ENCODE measurements around the gene SSR4.

The SSR4 gene

DNA sequence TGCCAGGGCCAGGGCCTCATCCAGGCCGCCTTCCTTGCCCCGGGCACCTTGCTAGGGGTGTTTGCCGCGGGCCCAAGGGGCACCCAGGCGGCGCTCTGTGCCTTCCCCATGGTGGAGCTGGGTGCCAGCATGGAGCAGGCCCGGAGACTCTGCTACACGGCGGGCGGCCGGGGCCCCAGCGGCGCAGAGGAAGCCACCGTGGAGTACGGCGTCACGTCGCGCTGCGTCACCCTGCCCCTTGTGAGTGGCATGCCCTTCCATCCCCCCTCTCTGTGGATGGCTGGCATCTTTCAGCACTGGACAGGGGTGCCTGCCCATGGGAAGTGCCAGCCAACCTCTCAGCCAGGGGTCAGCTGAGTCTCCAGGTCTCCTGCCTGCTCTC is 26.8 kb upstream of the SSR4 start:
- no peak for TF ChIP-seq SPI1 (IDR thresholded peaks at IDR 0.05; ENCODE audit: borderline replicate concordance, low read depth)
- TF ChIP-seq, protein P1, sequence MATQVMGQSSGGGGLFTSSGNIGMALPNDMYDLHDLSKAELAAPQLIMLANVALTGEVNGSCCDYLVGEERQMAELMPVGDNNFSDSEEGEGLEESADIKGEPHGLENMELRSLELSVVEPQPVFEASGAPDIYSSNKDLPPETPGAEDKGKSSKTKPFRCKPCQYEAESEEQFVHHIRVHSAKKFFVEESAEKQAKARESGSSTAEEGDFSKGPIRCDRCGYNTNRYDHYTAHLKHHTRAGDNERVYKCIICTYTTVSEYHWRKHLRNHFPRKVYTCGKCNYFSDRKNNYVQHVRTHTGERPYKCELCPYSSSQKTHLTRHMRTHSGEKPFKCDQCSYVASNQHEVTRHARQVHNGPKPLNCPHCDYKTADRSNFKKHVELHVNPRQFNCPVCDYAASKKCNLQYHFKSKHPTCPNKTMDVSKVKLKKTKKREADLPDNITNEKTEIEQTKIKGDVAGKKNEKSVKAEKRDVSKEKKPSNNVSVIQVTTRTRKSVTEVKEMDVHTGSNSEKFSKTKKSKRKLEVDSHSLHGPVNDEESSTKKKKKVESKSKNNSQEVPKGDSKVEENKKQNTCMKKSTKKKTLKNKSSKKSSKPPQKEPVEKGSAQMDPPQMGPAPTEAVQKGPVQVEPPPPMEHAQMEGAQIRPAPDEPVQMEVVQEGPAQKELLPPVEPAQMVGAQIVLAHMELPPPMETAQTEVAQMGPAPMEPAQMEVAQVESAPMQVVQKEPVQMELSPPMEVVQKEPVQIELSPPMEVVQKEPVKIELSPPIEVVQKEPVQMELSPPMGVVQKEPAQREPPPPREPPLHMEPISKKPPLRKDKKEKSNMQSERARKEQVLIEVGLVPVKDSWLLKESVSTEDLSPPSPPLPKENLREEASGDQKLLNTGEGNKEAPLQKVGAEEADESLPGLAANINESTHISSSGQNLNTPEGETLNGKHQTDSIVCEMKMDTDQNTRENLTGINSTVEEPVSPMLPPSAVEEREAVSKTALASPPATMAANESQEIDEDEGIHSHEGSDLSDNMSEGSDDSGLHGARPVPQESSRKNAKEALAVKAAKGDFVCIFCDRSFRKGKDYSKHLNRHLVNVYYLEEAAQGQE (IDR thresholded peaks at IDR 0.05; ENCODE audit: insufficient replicate concordance, low read depth), result peak; percentile 77
- no peak overlapping the region for H3K27ac ChIP-seq (replicated peaks)
- no peak for DNase-seq (ENCODE audit: low read depth in 1 of 2, low spot score in 1 of 2)
- no peak overlapping the region for H3K4me3 ChIP-seq (replicated peaks; ENCODE audit: insufficient read depth, low read length)
- no peaks in the 10 kb centered on the region for H3K27me3 ChIP-seq (ENCODE audit: insufficient read depth, poor library complexity, severe bottlenecking)

DNA sequence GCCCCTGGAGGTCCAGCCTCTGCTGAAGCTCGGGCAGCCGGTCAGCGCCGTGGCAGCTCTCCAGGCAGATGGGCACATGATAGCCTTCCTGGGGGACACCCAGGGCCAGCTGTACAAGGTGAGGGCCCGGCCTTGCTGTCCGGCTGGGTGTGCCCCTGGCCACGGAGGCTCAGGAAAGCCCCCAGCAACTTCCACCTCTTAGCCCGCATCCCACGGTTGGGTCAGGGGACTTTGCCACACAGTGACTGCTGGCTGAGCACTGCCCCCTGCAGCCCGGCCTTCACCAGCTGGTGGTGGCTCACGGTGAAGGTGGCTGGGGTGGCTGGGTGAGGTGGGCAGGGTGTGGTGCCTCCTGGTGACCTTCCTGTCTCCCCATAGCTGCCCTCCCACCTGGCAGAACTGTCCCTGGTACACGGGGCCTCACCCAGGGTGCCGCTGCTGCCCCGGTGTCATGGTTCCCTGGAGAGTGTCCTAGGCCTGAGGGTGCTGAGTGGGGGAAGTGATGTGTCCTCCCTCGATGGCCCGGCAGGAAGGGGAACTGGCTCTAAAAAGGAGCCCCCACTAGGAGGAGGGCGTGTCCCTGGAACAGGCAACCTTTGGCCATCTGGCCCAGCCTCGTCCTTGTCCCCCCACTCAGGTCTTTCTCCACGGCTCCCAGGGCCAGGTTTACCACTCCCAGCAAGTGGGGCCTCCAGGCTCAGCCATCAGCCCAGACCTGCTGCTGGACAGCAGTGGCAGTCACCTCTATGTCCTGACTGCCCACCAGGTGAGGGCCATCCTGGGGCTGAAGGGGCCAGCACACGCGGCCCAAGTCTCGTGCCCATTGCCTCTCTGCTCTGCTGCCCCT is 25.9 kb upstream of the SSR4 start:
- no peak for DNase-seq (ENCODE audit: low read depth in 1 of 2, low spot score in 1 of 2)
- Histone ChIP-seq H3K4me3 (replicated peaks; ENCODE audit: insufficient read depth, low read length) (no peak overlapping the region), H3K27ac (replicated peaks) (no peak overlapping the region), H3K27me3 (ENCODE audit: insufficient read depth, poor library complexity, severe bottlenecking) (no peaks in the 10 kb centered on the region)
- TF ChIP-seq GABPA (IDR thresholded peaks at IDR 0.05; ENCODE audit: low read depth) (no peak), POLR2AphosphoS5 (IDR thresholded peaks at IDR 0.05; ENCODE audit: low read depth) (no peak), SPI1 (IDR thresholded peaks at IDR 0.05; ENCODE audit: borderline replicate concordance, low read depth) (no peak)
- TF ChIP-seq, protein P2, sequence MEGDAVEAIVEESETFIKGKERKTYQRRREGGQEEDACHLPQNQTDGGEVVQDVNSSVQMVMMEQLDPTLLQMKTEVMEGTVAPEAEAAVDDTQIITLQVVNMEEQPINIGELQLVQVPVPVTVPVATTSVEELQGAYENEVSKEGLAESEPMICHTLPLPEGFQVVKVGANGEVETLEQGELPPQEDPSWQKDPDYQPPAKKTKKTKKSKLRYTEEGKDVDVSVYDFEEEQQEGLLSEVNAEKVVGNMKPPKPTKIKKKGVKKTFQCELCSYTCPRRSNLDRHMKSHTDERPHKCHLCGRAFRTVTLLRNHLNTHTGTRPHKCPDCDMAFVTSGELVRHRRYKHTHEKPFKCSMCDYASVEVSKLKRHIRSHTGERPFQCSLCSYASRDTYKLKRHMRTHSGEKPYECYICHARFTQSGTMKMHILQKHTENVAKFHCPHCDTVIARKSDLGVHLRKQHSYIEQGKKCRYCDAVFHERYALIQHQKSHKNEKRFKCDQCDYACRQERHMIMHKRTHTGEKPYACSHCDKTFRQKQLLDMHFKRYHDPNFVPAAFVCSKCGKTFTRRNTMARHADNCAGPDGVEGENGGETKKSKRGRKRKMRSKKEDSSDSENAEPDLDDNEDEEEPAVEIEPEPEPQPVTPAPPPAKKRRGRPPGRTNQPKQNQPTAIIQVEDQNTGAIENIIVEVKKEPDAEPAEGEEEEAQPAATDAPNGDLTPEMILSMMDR (IDR thresholded peaks at IDR 0.05; ENCODE audit: insufficient read depth, low read length), result no peak
- TF ChIP-seq, protein P1 (IDR thresholded peaks at IDR 0.05; ENCODE audit: insufficient replicate concordance, low read depth), result no peak

DNA sequence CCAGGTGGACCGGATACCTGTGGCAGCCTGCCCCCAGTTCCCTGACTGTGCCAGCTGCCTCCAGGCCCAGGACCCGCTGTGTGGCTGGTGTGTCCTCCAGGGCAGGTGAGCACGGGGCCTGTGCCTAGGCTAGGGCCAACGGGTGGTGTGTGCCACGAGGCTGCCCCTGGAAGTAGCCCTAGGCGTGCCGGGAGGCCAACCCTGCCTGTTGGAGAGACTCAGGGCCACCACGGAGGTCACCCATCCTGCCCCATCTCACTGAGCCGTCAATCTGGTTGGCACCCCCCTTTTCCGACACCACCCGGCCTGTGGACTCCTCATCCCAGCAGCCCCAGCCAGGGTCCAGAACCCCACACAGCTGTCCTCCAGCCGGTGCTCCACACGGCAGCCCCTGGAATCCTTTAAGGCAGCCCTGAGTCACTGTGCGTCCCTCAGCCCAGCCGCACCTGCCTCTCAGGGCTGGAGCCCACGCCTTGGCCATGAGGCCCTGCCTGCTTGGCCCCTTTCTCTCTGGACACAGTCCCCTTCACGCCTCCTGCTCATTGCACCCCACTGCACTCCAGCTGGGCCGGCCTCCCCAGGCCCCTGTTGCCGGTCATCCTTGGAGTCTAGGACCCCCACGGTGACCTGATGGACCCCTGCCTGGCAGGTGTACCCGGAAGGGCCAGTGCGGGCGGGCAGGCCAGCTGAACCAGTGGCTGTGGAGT is 25.2 kb upstream of the SSR4 start:
- DNase-seq (ENCODE audit: low read depth in 1 of 2, low spot score in 1 of 2), result no peak
- H3K27ac ChIP-seq (replicated peaks), result no peak overlapping the region
- H3K27me3 ChIP-seq (ENCODE audit: insufficient read depth, poor library complexity, severe bottlenecking), result no peaks in the 10 kb centered on the region
- TF ChIP-seq POLR2AphosphoS5 (IDR thresholded peaks at IDR 0.05; ENCODE audit: low read depth), result no peak
- TF ChIP-seq, protein P1 (IDR thresholded peaks at IDR 0.05; ENCODE audit: insufficient replicate concordance, low read depth), result no peak
- TF ChIP-seq, protein P2 (IDR thresholded peaks at IDR 0.05; ENCODE audit: insufficient read depth, low read length), result no peak
- no peak for TF ChIP-seq SPI1 (IDR thresholded peaks at IDR 0.05; ENCODE audit: borderline replicate concordance, low read depth)
- no peak for TF ChIP-seq GABPA (IDR thresholded peaks at IDR 0.05; ENCODE audit: low read depth)
- no peak overlapping the region for H3K4me3 ChIP-seq (replicated peaks; ENCODE audit: insufficient read depth, low read length)
